ENCODE data around the gene PREB.
A peak's percentile ranks its signal among the peaks of the same experiment; 100 is the strongest.
"Not testable (repeated sequence)": the region's sequence is repeated elsewhere in the genome, so short reads cannot be mapped to it uniquely, and the experiment has no call there.

Gene PREB, protein sequence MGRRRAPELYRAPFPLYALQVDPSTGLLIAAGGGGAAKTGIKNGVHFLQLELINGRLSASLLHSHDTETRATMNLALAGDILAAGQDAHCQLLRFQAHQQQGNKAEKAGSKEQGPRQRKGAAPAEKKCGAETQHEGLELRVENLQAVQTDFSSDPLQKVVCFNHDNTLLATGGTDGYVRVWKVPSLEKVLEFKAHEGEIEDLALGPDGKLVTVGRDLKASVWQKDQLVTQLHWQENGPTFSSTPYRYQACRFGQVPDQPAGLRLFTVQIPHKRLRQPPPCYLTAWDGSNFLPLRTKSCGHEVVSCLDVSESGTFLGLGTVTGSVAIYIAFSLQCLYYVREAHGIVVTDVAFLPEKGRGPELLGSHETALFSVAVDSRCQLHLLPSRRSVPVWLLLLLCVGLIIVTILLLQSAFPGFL

DNA sequence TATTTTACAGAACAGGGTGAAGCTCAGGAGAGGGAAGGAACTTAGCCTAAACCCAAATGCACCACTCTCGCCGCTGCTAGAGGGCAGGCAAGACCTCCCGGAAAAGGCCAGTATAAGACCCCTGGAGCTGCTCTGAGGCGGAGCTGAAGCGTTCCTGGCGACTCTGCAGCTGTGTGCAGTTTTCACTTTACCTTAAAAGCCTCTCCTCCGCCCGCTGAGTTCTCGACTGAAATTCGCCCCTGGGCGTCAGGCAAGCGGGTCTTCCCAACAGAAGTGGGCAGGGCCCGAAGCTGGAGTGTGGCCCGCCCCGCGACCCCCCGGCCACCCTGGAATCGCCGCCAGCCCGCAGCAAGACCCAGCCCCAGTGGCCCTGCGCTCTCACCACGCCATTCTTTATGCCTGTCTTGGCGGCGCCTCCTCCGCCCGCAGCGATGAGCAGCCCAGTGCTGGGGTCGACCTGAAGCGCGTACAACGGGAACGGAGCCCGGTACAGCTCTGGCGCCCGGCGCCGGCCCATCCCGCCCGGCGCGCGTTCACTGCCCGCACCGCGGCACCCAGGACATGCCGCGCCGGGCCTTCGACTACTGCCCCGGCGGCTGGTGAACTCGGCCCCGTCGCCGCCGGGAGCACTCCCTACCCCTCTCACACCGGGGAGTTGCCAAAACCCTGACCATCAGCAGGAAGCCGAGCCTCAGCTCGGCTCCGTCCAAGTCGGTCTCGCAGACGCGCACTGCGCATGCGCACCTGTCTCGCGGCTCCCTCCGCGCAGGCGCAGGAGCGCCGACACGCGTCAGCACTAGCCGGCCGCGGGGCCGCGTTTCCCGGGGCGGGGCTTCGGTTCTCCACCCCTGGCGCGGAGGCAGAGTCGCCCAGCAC is at the start of gene PREB:
Gene PREB (minus strand): TSS at position 732 of the 876 bp plus-strand sequence. CDS start 215 bp downstream, at position 517.
- DNase-seq (ENCODE audit: low read depth in 2 of 2): peak; percentile 99

DNA sequence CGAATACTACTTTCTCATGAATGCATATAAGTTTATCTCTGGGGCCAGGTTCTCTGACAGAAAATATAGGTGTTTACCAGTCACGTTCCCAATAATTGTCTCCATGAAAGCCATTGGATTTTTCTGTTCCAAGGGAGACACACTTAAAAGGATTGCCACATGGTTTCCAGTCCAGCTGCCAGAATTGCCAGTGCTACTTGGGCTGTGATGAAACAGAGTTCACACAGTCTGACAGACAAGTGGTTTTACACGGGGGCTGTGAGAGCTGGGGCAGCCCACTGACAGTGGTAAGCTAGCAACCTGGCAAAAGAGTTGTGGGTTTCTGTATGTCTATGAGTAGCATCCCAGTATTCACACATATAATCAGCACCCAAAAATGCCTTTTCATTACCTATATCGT is 49.7 kb upstream of the PREB start:
- DNase-seq (ENCODE audit: low read depth in 2 of 2): no peak

DNA sequence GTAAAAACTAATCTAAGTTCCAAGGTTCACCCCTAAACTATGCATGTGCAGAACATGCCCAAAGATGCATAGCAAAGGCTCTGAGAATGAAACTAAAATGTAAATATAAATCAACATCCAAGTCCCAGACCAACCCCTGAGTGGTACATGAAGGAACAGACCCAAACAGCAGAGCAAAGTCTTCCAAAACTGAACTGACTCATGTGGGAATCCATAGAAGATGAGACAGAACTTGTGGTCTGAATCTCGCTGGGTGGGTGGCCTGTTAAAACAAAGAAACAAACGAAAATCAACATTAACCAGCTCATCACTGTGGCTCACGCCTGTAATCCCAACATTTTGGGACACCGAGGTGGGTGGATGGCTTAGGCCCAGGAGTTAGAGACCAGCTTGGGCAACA is 47.9 kb upstream of the PREB start:
- DNase-seq (ENCODE audit: low read depth in 2 of 2): no peak

DNA sequence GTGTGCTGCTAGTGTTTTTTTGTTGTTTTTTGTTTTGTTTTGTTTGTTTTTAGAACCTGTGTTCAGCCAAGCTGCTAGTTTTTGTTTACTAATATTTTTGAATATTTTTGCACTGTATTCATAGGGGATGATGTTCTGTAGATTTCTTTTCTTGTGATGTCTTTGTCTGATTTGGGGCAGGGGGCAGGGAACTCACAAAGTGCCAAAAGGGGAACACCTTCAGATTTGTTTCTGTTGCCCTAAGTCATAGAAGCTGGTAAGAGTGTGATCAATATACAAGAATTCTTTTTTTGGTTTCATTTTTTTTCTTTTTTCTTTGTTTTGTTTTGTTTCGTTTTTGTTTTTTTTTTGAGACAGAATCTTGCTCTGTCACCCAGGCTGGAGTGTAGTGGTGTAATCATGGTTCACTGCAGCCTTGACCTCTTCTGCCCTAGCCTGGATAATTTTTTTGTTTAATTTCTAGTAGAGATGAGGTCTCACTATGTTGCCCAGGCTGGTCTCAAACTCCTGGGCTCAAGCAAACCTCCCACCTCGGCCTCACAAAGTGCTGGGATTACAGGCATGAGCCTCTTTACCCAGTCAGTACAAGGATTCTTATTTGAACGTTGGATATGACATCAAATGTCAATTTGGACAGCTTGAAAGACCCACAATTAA is 45.0 kb upstream of the PREB start:
- no peak for DNase-seq (ENCODE audit: low read depth in 2 of 2)

DNA sequence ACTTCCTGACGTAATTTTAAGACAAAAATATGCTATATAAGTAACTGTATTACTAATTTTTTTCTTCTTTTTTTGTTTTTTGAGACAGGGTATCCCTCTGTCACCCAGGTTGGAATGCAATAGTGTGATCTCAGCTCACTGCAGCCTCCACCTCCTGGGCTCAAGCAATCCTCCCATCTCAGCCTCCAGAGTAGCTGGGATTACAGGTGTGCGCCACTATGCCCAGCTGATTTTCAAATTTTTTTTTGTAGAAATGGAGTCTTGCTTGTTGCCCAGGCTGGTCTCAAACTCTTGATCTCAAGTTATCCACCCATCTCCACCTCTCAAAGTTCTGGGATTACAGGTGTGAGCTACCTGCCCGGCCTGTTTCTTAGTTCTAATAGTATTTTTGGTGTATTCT is 44.0 kb upstream of the PREB start:
- no peak for DNase-seq (ENCODE audit: low read depth in 2 of 2)

DNA sequence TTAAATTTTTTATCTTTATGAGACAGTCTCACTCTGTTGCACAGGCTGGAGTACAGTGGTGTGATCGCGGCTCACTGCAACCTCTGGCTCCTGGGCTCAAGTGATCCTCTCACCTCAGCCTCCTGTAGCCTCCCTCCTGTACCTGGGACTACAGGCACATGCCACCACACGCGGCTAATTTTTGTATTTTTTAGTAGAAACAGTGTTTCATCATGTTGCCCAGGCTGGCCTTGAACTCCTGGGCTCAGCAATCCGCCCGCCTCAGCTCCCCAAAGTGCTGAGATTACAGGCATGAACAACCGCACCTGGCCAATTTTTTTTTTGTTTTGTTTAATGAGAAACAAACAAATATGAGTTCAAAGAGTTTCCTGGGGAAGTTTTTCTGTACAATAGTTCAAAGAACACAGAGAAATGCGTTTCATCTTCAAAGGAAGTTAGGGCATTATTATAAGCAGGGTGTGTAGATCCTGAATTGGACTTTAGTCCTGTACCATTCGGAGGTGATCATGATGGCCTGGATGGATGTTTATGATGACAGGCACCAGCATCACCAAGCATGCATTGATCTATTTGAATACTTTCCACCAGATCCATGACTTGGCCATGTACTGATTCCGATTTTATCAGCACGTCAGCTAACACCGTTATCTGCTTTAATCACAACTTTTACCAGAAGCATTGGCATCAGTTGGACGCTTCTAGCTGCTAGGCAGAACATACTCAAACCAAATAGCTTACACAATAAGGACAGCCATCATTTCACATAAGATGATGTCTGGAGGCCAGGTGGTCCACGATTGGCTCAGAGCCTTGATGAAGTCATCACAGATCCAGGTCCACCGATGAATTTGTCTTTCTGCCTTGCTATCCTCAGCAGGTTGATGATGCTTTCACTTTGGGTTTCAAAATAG is 43.3 kb upstream of the PREB start:
- no peak for DNase-seq (ENCODE audit: low read depth in 2 of 2)

DNA sequence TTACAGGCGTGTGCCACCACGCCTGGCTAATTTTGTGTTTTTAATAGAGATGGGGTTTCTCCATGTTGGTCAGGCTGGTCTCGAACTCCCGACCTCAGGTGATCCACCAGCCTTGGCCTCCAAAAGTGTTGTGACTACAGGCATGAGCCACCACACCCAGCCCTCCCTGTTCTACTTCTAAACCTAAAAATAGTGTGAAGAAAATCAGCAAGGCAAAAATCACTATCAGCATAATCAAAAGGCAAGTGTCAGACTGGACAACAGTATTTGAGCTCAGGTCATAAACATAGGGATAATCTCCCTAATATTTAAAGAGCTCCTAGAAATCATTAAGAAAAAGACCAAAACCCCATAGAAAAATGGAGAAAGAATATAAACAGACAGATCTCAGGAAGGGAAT is 41.3 kb upstream of the PREB start:
- not testable (repeated sequence) for DNase-seq (ENCODE audit: low read depth in 2 of 2)

DNA sequence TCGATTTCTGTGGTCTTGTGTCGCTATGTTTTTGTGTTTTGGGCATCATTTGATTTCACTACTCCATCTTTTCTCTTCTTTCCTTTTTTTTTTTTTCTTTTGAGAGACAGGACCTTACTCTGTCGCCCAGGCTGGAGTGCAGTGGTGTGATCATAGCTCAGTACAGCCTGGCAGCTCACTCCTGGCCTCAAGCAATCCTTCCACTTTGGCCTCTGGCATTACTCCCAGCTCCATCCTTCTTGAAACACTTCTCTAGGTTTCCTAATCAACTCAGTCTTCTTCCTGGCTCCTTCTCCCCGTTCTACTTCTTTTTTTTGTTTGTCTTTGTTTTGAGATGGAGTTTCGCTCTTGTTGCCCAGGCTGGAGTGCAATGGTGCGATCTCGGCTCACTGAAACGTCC is 40.9 kb upstream of the PREB start:
- no peak for DNase-seq (ENCODE audit: low read depth in 2 of 2)

DNA sequence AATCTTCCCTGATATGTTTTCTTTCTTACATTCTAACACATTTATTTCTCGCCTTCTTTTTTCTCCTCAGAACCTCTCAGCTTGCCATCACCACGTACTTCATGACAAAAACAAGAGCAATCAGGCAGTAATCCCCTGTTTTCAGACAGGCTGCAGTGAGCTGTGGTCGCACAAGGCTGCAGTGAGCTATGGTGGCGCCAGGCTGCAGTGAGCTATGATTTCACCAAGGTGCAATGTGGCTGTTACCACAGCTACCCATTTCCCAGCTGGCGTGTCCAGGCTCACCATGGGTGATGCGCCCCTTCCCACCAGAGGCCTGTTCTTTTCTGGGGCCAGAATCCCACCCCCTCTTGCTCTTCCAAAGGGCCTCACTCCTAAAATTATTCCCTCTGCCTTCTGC is 40.2 kb upstream of the PREB start:
- no peak for DNase-seq (ENCODE audit: low read depth in 2 of 2)

DNA sequence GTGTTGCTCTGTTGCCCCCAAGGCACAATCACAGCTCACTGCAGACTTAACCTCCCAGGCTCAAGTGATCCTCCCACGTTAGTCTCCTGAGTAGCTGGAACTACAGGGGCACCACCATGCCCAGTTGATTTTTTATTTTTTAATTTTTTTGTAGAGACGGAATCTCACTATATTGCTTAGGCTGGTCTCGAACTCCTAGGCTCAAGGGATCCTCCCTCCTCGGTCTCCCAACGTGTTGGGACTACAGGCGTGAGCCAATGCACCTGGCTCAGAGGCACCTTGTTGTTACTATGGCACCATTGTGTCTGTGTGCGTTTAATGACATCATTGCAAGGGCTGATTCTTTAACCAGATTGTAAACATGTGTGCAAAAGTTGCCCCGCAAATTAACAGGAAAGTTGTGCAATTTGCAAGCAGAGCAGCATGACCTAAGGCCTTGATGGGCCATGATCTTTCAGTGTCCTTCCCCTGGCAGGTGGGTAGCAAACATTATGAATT is 37.0 kb upstream of the PREB start:
- DNase-seq (ENCODE audit: low read depth in 2 of 2): no peak

DNA sequence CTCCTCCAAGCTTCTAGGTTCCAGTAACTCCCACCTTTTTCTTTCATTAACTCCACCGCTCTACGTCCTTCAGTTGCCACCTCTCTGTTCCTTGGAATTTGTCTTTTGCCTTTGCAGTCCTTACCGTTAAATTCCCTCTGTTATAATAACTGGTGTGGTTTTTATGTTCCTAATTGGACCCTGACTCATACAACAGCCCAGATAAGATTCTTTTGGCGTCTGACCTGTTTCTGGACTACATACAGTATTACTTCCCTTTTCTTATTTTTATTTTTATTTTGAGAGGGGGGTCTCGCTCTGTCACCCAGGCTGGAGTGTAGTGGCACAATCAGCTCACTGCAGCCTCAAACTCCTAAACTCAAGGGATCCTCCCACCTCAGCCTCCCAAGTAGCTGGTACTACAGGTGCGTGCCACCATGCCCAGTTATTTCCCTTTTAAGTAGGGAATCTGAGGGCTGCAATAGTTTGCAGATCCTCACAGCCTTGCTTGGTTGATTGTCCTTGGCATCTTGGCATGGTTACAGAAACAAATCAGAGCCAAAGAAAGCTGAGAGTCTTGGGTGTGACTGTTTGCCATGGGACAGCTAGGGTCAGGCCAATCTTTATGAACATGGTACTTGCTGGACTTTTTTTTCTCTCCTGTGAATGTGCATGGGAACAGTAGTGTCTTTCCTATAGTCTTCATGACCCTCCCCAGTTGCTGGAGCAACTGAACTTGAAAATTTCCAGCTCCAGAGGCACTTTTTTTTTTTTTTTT is 36.3 kb upstream of the PREB start:
- DNase-seq (ENCODE audit: low read depth in 2 of 2): no peak

DNA sequence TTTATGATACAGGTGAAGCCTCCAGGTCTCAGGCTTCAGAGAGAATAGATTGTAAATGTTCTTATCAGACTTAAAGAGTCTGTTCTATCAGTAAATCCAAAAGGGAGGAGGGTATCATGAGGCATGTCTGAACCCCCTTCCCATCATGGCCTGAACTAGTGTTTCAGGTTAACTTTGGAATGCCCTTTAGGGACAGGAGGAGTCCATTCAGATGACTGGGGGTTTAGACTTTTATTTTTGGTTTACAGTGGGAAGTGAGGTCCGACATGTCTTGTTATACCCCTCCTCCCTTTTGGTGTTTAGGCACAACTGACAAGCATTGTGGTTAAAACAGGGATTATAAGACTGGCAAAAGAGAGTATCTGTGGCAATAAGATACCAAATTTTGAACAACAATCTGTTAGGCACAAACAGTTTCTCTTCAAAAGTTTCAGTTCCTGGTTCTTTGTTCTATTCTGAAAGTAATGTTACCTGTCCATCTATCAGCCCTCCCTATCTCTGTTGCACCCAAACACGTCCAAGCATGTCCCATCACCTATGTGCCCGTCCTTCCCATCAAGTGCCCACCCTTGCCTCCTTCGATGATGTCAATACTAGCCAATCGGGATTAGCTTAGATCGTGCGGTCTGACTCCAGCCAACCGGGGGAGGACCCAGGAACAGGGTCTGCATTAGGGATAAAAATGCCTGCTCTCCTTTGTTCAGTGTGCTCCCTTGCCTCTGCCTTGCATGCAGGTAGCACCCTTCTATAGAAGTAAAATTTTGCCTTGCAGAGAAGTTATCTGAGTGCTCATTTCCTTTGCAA is 30.7 kb upstream of the PREB start:
- no peak for DNase-seq (ENCODE audit: low read depth in 2 of 2)

DNA sequence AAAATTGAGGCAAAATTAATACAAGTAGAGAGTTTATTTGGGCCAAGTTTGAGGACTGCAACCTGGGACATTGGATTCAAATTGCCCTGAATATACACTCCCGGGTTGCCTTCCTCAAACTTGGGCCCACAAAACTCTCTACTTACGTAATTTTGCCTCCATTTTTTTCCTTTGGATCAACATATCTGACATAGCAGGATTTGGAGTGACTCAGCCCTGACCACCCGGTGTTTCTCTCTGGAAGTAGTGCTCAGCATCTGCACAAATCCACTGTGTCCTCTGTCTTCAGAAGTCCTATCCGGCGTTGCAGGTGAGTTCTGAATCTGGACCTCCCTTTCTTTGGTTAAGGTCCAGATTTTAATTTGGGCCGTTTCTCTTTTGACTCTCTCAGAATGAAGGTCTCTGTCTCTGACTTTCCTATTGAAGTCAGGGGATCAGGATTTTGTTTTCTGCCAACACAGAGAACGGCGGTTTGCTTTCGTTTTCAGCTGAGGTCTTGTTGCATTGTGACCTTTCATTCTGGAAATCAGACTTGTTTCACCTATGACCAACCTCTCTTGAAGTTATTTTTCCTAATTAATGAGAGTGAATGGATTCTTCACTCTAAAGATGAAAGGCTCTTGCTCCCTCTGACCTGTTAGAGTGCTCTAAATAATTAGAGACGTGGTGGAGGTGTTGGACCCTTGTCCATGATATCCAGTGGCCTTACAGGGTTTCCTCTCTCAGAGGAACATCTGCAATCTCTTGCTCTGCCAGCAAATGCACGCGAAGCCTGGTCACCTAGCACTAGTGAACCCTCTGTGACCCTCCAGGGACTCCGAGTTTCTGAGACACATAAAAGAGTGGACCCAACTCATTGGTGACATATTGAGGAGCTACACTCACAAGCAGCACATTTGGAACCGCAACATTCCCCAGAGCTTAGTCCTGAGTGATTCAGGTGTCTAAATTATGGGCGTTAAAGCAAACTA is 28.0 kb upstream of the PREB start:
- DNase-seq (ENCODE audit: low read depth in 2 of 2): no peak

DNA sequence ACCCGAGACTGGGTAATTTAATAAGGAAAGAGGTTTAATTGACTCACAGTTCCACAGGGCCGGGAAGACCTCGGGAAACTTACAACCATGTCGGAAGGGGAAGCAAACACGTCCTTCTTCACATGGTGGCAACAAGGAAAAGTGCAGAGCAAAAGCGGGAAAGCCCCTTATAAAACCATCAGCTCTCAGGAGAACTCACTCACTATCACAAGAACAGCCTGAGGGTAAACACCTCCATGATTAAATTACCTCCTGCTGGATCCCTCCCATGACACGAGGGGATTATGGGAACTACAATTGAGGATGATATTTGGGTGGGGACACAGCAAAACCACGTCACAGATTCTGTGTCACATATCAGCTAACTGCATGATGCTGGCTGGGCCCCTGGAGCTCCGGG is 25.8 kb upstream of the PREB start:
- no peak for DNase-seq (ENCODE audit: low read depth in 2 of 2)

DNA sequence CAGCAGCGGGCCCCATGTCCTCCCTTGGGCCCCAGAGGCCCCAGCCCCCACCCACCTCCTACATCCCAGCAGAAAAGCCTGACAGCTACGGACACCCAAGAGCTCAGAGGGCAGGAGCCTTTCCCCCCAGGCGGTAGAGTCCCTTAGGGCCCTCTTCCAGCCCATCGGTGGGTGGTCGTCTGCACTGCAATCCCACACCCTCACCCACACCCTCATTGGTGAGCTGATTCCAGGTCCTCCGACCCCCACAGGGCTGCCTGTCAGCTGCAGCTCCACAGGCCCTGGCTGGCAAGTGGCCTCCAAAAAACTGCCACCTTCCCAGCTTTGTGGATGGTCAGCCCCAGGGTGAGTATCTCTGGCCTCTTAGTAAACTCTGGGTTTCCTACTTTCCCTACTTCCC is 24.8 kb upstream of the PREB start:
- DNase-seq (ENCODE audit: low read depth in 2 of 2): no peak

DNA sequence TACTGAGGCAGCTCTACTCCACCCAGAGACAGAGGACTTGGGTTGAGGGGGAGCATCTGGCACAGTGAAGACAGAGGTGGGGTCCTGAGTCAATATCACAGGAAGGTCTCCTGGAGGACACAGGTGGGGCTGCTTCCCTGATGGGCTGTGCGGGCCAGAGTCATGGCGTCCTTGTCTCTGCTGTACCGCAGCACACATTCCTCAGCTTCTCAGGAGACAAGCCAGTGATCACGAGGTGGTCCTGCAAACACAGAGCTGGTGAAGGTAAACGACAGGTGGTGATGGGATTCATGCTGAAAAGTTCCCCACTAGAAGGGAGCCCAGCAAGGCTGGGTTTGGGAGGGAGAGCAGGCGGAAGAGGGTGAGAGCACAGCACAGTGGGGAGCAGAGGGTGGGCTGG is 24.0 kb upstream of the PREB start:
- no peak for DNase-seq (ENCODE audit: low read depth in 2 of 2)

DNA sequence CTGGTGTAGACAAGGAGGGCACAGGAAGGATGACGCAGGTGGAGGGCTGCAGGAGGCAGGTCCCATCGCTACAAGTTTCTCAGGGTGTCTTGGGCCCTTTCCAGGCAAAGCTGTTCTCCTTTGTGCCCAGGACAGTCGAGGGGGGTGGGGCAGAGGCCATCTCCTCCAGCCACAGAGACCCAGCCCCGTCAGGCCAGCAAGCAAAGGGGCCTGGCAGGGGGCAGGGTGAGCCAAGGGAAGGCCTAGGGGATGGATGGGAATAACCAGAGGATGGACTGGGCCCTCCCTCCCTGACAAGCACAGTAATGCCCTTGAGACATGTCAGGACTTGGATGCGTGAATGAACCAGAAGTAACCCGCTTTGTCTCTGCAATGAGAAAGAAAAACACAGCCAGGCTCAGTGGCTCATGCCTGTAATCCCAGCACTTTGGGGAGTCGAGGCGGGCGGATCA is 20.7 kb upstream of the PREB start:
- no peak for DNase-seq (ENCODE audit: low read depth in 2 of 2)

DNA sequence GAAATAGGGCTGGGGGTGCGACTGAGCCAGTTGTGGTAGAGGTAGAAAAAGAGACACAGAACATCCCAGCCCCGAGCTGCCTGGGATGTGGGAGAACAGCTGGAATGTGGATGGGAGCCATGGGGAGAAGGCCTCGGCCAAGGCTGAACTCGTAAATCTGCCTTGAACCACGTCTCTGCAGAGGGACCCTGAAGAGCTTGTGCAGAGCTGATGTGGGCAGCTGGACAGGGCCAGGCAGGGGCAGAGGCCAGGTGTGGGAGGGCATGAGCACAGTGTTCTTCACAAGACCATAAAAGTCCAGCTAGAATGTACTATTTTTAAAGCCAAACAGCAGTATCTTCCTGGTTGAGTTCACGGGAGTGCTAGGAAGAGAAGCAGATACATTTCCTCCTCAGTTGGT is 20.1 kb upstream of the PREB start:
- DNase-seq (ENCODE audit: low read depth in 2 of 2): no peak

Data from stimulated activated CD8-positive, alpha-beta memory T cell treated with anti-CD3 and anti-CD28 coated beads, Interleukin-2, amount 100 ng/mL, for 48 hours (primary cell).